OCI-LY7 (cell line): Measurements from ENCODE around the gene RAX. TPM values are rescaled to one million over a fixed set of nuclear protein-coding genes. Genes with fewer than 3 reads are reported as not detected.

Experiments
- Bru-seq: library from RNA; stranded (reverse); fragments of 400-500 nt; gene quantifications from one replicate; lab custom pipeline; 2021; lab: Mats Ljungman, UMichigan
- BruChase-seq, 2 experiments: library from RNA; stranded (reverse); fragments of 400-500 nt; gene quantifications; one replicate each; lab custom pipeline; 2021; lab: Mats Ljungman, UMichigan
- BruUV-seq: library from RNA; stranded (reverse); fragments of 400-500 nt; replicated peaks from 2 replicates; lab custom pipeline; 2021; lab: Mats Ljungman, UMichigan
- CTCF ChIA-PET: fragments of 300-600 bp; sonication (Branson Sonifier 250); formaldehyde crosslinking; loops from one replicate; lab custom pipeline; 2022; ENCODE audit warnings: antibody characterized with exemption; ENCODE audit not compliant: unreplicated experiment; lab: Charles Lee
- POLR2A ChIA-PET: fragments of 300-600 bp; sonication (Branson Sonifier 250); formaldehyde crosslinking; loops from one replicate; lab custom pipeline; 2022; ENCODE audit warnings: antibody characterized with exemption; lab: Charles Lee
- DNase-seq: peaks from one replicate; pipeline ENCODE4 v3.0.0-alpha.2; 2015; ENCODE audit warnings: low spot score
- H2AFZ ChIP-seq: fragments of 200-600 bp; sonication (generic), shearing (Covaris generic); 2 replicates; pipeline ENCODE4 v1.6.1; 2014; ENCODE audit warnings: mild to moderate bottlenecking, antibody characterized with exemption, low read length, moderate library complexity
- H3K27ac ChIP-seq: fragments of 200-600 bp; sonication (generic); 2 replicates; pipeline ENCODE4 v1.5.1; 2014; ENCODE audit warnings: mixed run types, low read depth, mild to moderate bottlenecking, moderate library complexity, low read length, inconsistent platforms; ENCODE audit not compliant: poor library complexity, severe bottlenecking
- H3K36me3 ChIP-seq: fragments of 200-600 bp; sonication (generic); 2 replicates; pipeline ENCODE4 v1.6.1; 2014; ENCODE audit warnings: mild to moderate bottlenecking, antibody characterized with exemption, low read length, moderate library complexity, mixed read lengths; ENCODE audit not compliant: insufficient read depth
- H3K4me1 ChIP-seq: fragments of 200-600 bp; sonication (generic); 2 replicates; pipeline ENCODE4 v1.5.1; 2014; ENCODE audit warnings: mild to moderate bottlenecking, low read length; ENCODE audit not compliant: insufficient read depth, poor library complexity, severe bottlenecking
- H3K4me2 ChIP-seq: fragments of 200-600 bp; sonication (generic); 2 replicates; pipeline ENCODE4 v1.6.1; 2014; ENCODE audit warnings: mild to moderate bottlenecking, low read length
- H3K4me3 ChIP-seq: fragments of 200-600 bp; sonication (generic); 2 replicates; pipeline ENCODE4 v1.5.1; 2014; ENCODE audit warnings: mild to moderate bottlenecking, low read depth, low read length; ENCODE audit not compliant: poor library complexity, severe bottlenecking
- H3K79me2 ChIP-seq: fragments of 200-600 bp; sonication (generic); 2 replicates; pipeline ENCODE4 v1.6.1; 2016; ENCODE audit warnings: low read depth, mild to moderate bottlenecking, low read length, moderate library complexity, mixed read lengths; ENCODE audit not compliant: insufficient read depth
- H3K9me2 ChIP-seq: fragments of 200-600 bp; sonication (generic); 2 replicates; pipeline ENCODE4 v1.6.1; 2016; ENCODE audit warnings: mild to moderate bottlenecking, low read length, mixed read lengths; ENCODE audit not compliant: insufficient read depth
- H3K9me3 ChIP-seq: fragments of 200-600 bp; sonication (generic); 2 replicates; pipeline ENCODE4 v1.6.1; 2014; ENCODE audit warnings: mild to moderate bottlenecking, mixed run types, low read length, mixed read lengths
- H4K20me1 ChIP-seq: fragments of 200-600 bp; sonication (generic); 2 replicates; pipeline ENCODE4 v1.6.1; 2014; ENCODE audit warnings: mild to moderate bottlenecking, antibody characterized with exemption, low read length, moderate library complexity, mixed read lengths; ENCODE audit not compliant: insufficient read depth
- CTCF ChIP-seq: fragments of 200-600 bp; sonication (generic); conservative IDR thresholded peaks from 2 replicates; pipeline ENCODE4 v1.5.1; 2014; ENCODE audit warnings: mild to moderate bottlenecking, antibody characterized with exemption, low read length, moderate library complexity, mixed read lengths
- EZH2phosphoT487 ChIP-seq: fragments of 200-600 bp; sonication (generic); IDR thresholded peaks from 2 replicates; pipeline ENCODE4 v1.6.1; 2018; ENCODE audit warnings: low read depth, borderline replicate concordance, mild to moderate bottlenecking, mixed run types, antibody characterized with exemption, low read length, moderate library complexity, mixed read lengths
- intact Hi-C: fragments of 100-400 bp; cut with micrococcal nuclease; formaldehyde crosslinking; loops from one replicate; pipeline ENCODE4 v1.10.0; 2022; ENCODE audit not compliant: unreplicated experiment
- long read RNA-seq: library from polyadenylated mRNA; stranded (forward); transcript quantifications from one replicate; pipeline ENCODE4 v2.0.0, GENCODE V29; 2022
- total RNA-seq, 2 experiments: library from RNA; depleted of rRNA in 1 of 2; stranded (reverse); fragments of >200 nt in 1 of 2; shearing (Covaris generic) in 1 of 2; gene quantifications; 2 replicates each; pipeline ENCODE4 v1.2.3, GENCODE V29; 2014 to 2022

The RAX gene
- total RNA-seq (2014; rRNA removed; shearing (Covaris generic)): not detected in 2 replicates
- total RNA-seq (2022): not detected in 2 replicates
- Bru-seq, nascent RNA: not detected
- BruChase-seq, experiment 1, labeled RNA remaining after a 6-hour chase: not detected
- not detected for BruChase-seq, experiment 2, labeled RNA remaining after a 2-hour chase
- long read RNA-seq: 0 reads

- no peak within 1 kb of the TSS for H3K4me3 ChIP-seq
- no peak within 1 kb of the TSS for H3K4me2 ChIP-seq
- no peaks in the 10 kb centered on the region for H3K4me1 ChIP-seq
- no TSS peak for BruUV-seq
- H3K79me2 ChIP-seq: no peaks in the 10 kb centered on the region
- TF ChIP-seq CTCF (no peak), EZH2phosphoT487 (no peak)
- H4K20me1 ChIP-seq: no peaks in the 10 kb centered on the region
- intact Hi-C loops: no loop called here
- ChIA-PET CTCF (no interaction called here), POLR2A (no interaction called here)
- no peaks in the 10 kb centered on the region for H3K9me2 ChIP-seq
- no peaks in the 10 kb centered on the region for H3K9me3 ChIP-seq
- DNase-seq: no peak
- no peaks in the 10 kb centered on the region for H3K36me3 ChIP-seq
- no peak within 1 kb of the TSS for H3K27ac ChIP-seq
- no peak within 1 kb of the TSS for H2AFZ ChIP-seq
Observed at GRCh38 chr18:59272891-59273758, at the start of gene RAX. RAX (minus strand) TSS chr18:59273454; CDS start chr18:59273206, 248 bp downstream.

DNA sequence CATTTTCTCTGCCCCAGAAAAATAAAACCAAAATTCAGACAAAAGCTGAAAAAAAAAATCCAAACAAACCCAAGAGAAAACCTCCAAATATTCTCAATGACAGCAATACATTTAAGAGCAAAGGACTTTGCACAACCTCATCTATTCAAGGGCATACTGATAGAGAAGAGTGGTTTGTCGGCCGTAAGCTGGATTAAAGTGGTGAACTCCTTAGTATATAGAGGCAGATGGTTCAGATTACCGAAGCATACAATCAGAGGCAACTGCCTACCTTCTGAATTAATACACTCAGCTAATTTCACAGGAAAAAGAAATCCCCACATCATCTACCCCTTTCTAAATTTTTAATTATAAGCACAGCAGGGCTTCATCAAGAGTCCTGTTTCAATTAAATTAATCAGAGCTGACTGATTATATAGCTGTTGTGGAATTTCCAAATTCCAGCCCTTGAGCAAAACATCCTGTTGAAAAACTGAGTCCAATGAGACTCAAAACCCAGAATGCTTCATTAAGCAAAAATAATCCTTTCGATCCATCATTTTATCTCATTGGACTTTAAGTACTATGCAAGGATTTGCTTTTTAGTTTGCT lies 45.3 kb upstream of the RAX start, which contains the start of gene CPLX4:
Gene CPLX4, minus strand, starts transcription at position 190 of the 591 bp plus-strand sequence. Its CDS starts 187 bp downstream, at position 3.
- H3K9me3 ChIP-seq: no peaks in the 10 kb centered on the region
- TF ChIP-seq EZH2phosphoT487 (no peak), CTCF (no peak)
- H3K9me2 ChIP-seq: no peaks in the 10 kb centered on the region
- no peak within 1 kb of the TSS for H3K27ac ChIP-seq
- no peak within 1 kb of the TSS for H2AFZ ChIP-seq
- no TSS peak for BruUV-seq
- no peaks in the 10 kb centered on the region for H4K20me1 ChIP-seq
- DNase-seq: no peak
- H3K79me2 ChIP-seq: no peaks in the 10 kb centered on the region
- H3K4me1 ChIP-seq: no peaks in the 10 kb centered on the region
- POLR2A ChIA-PET: interaction anchor here (0.6 to 1.1 kb wide), 2 partner anchors 8 to 1951 kb away, joined by 3 read pairs; no protein-coding TSS in a partner anchor
- CTCF ChIA-PET: no interaction called here
- H3K4me2 ChIP-seq: no peak within 1 kb of the TSS
- no peak within 1 kb of the TSS for H3K4me3 ChIP-seq
- intact Hi-C loops: no loop called here
- no peaks in the 10 kb centered on the region for H3K36me3 ChIP-seq
